HCT116 (cell line): Measurements from ENCODE around the gene LRRN1.

Experiments used
- CTCF ChIP-seq, 3 experiments: fragments of 200-600 bp in 1 of 3; sonication (generic) in 1 of 3; IDR thresholded peaks in 2 of 3; conservative IDR thresholded peaks in 1 of 3; 2 replicates each; pipeline ENCODE4 v1.5.1; 2012 to 2017; ENCODE audit warnings: low read depth in 2 of 3, low read length in 2 of 3, antibody characterized with exemption in 1 of 3, borderline replicate concordance in 1 of 3, control low read depth in 1 of 3, mild to moderate bottlenecking in 1 of 3, mixed read lengths in 1 of 3, mixed run types in 1 of 3, moderate library complexity in 1 of 3; ENCODE audit not compliant: insufficient read depth in 1 of 3
- ELF1 ChIP-seq: IDR thresholded peaks from 2 replicates; pipeline ENCODE4 v1.6.1; 2012; ENCODE audit warnings: low read depth, borderline replicate concordance
- EZH2phosphoT487 ChIP-seq: fragments of 200-600 bp; IDR thresholded peaks from 2 replicates; pipeline ENCODE4 v1.6.1; 2018; ENCODE audit warnings: antibody characterized with exemption, borderline replicate concordance
- MAX ChIP-seq: IDR thresholded peaks from 2 replicates; pipeline ENCODE4 v1.6.1; 2012
- POLR2AphosphoS5 ChIP-seq: IDR thresholded peaks from 2 replicates; pipeline ENCODE4 v1.6.1; 2011; ENCODE audit warnings: mild to moderate bottlenecking, low read depth, low read length, moderate library complexity
- REST ChIP-seq: IDR thresholded peaks from 2 replicates; pipeline ENCODE4 v1.6.1; 2012; ENCODE audit warnings: low read depth
- SIN3A ChIP-seq: IDR thresholded peaks from 2 replicates; pipeline ENCODE4 v1.6.1; 2012; ENCODE audit warnings: low read depth
- SP1 ChIP-seq: IDR thresholded peaks from 2 replicates; pipeline ENCODE4 v1.6.1; 2012; ENCODE audit warnings: low read depth

- TF ChIP-seq EZH2phosphoT487 (no peak), CTCF (IDR thresholded peaks at IDR 0.05 in 2 of 3, conservative IDR thresholded peaks at IDR 0.05 in 1 of 3; ENCODE audit: borderline replicate concordance in 1 of 3, insufficient read depth in 1 of 3, low read depth in 2 of 3, low read length in 2 of 3) (no peak), POLR2AphosphoS5 (no peak), SP1 (no peak), REST (no peak), SIN3A (no peak), MAX (no peak), ELF1 (no peak)
Measured at GRCh38 chr3:3825035-3825434, 25.8 kb downstream of the LRRN1 start.
